ENCODE measurements around the gene PRDM11. TPM values are rescaled to one million over a fixed set of nuclear protein-coding genes. Genes with fewer than 3 reads are reported as not detected.

Gene PRDM11
- total RNA-seq, 1 experiment from 2014 or later: 10.7 TPM

- intact Hi-C loops (cut with micrococcal nuclease; ENCODE audit: unreplicated experiment): no loop called here
- Histone ChIP-seq H3K79me2 (ENCODE audit: low read depth) (no peaks in the 10 kb centered on the region), H3K9me2 (ENCODE audit: insufficient read depth) (no peaks in the 10 kb centered on the region), H3K9me3 (ENCODE audit: insufficient read depth, low read depth) (no peaks in the 10 kb centered on the region), H3K4me3 (no peak overlapping the region), H3K27me3 (ENCODE audit: insufficient read depth, low read depth) (no peaks in the 10 kb centered on the region), H3K27ac (no peak overlapping the region), H2AFZ (no peak overlapping the region), H3K4me2 (no peak overlapping the region), H4K20me1 (ENCODE audit: insufficient read depth) (0 out of 2 replicates have a peak, but pooled peaks cover 4% of the 10 kb centered on the region), H3K36me3 (ENCODE audit: low read depth) (no peaks in the 10 kb centered on the region), H3K4me1 (replicated peaks; ENCODE audit: insufficient read depth) (0 out of 2 replicates have a peak, but pooled peaks cover 2% of the 10 kb centered on the region), H3F3A (ENCODE audit: insufficient read depth, low read depth) (no peaks in the 10 kb centered on the region)
- TF ChIP-seq EZH2 (IDR thresholded peaks at IDR 0.05; ENCODE audit: low read depth) (no peak), CTCF (conservative IDR thresholded peaks at IDR 0.05) (no peak)
- BruUV-seq (replicated peaks): no TSS peak
- ChIA-PET POLR2A (ENCODE audit: unreplicated experiment) (interaction anchor here (0.6 kb wide), 2 partner anchors 11 to 587 kb away, joined by 4 to 6 read pairs; no protein-coding TSS in a partner anchor), CTCF (no interaction called here)
- DNase-seq: no peak
Observed at GRCh38 chr11:45184640-45185039, 38.2 kb downstream of the PRDM11 start.

- H3K9me2 ChIP-seq (ENCODE audit: insufficient read depth): no peaks in the 10 kb centered on the region
- no peak for DNase-seq
- TF ChIP-seq CTCF (conservative IDR thresholded peaks at IDR 0.05) (no peak), EZH2 (IDR thresholded peaks at IDR 0.05; ENCODE audit: low read depth) (no peak)
- BruUV-seq (replicated peaks): no TSS peak
- H3K4me2 ChIP-seq: no peak overlapping the region
- no peaks in the 10 kb centered on the region for H3K27me3 ChIP-seq (ENCODE audit: insufficient read depth, low read depth)
- H3K4me3 ChIP-seq: no peak overlapping the region
- CTCF ChIA-PET: no interaction called here
- no peak overlapping the region for H2AFZ ChIP-seq
- H4K20me1 ChIP-seq (ENCODE audit: insufficient read depth): 0 out of 2 replicates have a peak, but pooled peaks cover 4% of the 10 kb centered on the region
- no peaks in the 10 kb centered on the region for H3K4me1 ChIP-seq (replicated peaks; ENCODE audit: insufficient read depth)
- no peaks in the 10 kb centered on the region for H3K36me3 ChIP-seq (ENCODE audit: low read depth)
- POLR2A ChIA-PET (ENCODE audit: unreplicated experiment): interaction anchor here (0.6 kb wide), 1 partner anchor 10 kb away, joined by 6 read pairs; no protein-coding TSS in a partner anchor
- H3K27ac ChIP-seq: no peak overlapping the region
- intact Hi-C loops (cut with micrococcal nuclease; ENCODE audit: unreplicated experiment): no loop called here
- H3F3A ChIP-seq (ENCODE audit: insufficient read depth, low read depth): no peaks in the 10 kb centered on the region
- no peaks in the 10 kb centered on the region for H3K79me2 ChIP-seq (ENCODE audit: low read depth)
- H3K9me3 ChIP-seq (ENCODE audit: insufficient read depth, low read depth): no peaks in the 10 kb centered on the region
Observed at GRCh38 chr11:45185228-45185729, 38.8 kb downstream of the PRDM11 start.

- no peak overlapping the region for H3K27ac ChIP-seq
- intact Hi-C loops (cut with micrococcal nuclease; ENCODE audit: unreplicated experiment): no loop called here
Observed at GRCh38 chr11:45187375-45187774, 40.9 kb downstream of the PRDM11 start.

More at GRCh38 chr11:45187375-45187774, 40.9 kb downstream of the PRDM11 start:
- Histone ChIP-seq H3K4me2 (no peak overlapping the region), H3K36me3 (ENCODE audit: low read depth) (no peaks in the 10 kb centered on the region), H3K9me2 (ENCODE audit: insufficient read depth) (no peaks in the 10 kb centered on the region), H3K4me3 (no peak overlapping the region), H3K9me3 (ENCODE audit: insufficient read depth, low read depth) (no peaks in the 10 kb centered on the region), H3F3A (ENCODE audit: insufficient read depth, low read depth) (no peaks in the 10 kb centered on the region), H3K79me2 (ENCODE audit: low read depth) (no peaks in the 10 kb centered on the region), H2AFZ (no peak overlapping the region), H4K20me1 (ENCODE audit: insufficient read depth) (0 out of 2 replicates have a peak, but pooled peaks cover 4% of the 10 kb centered on the region), H3K4me1 (replicated peaks; ENCODE audit: insufficient read depth) (no peaks in the 10 kb centered on the region), H3K27me3 (ENCODE audit: insufficient read depth, low read depth) (peaks cover 4% of the 10 kb centered on the region; the same call in 1 of the 2 replicates)
- no TSS peak for BruUV-seq (replicated peaks)
- DNase-seq: no peak
- CTCF ChIA-PET: no interaction called here
- TF ChIP-seq CTCF (conservative IDR thresholded peaks at IDR 0.05): no peak
- no peak for TF ChIP-seq EZH2 (IDR thresholded peaks at IDR 0.05; ENCODE audit: low read depth)
- POLR2A ChIA-PET (ENCODE audit: unreplicated experiment): interaction anchor here (0.6 kb wide), 1 partner anchor 45 kb away, joined by 3 read pairs; no protein-coding TSS in a partner anchor

Data from PC-9 (cell line).